CD4-positive, alpha-beta T cell (primary cell): ENCODE measurements around the gene FAM47B. TPM values are rescaled to one million over a fixed set of nuclear protein-coding genes. Genes with fewer than 3 reads are reported as not detected.

Experiments used
- ATAC-seq: fragments of 200-7000 bp; cut with Tn5 transposase; one replicate; pipeline ENCODE4 v1.10.0; 2022; ENCODE audit warnings: mild to moderate bottlenecking; ENCODE audit not compliant: poor library complexity
- CTCF ChIA-PET: fragments of 350-600 bp; sonication (Branson Sonifier 250); formaldehyde crosslinking; loops from one replicate; lab custom pipeline; 2021; ENCODE audit warnings: antibody characterized with exemption, inconsistent platforms; lab: Charles Lee
- POLR2A ChIA-PET: fragments of 350-600 bp; sonication (Branson Sonifier 250); formaldehyde crosslinking; loops from one replicate; lab custom pipeline; 2021; ENCODE audit warnings: antibody characterized with exemption, inconsistent platforms; lab: Charles Lee
- DNase-seq, 14 experiments: peaks; one replicate each; pipeline ENCODE4 v3.0.0-alpha.2; 2013 to 2020; ENCODE audit warnings: mixed read lengths in 2 of 14
- H3K27ac ChIP-seq, 2 donors: one replicate each; pipeline versions ENCODE4 v1.5.1 to v1.7.0; 2013; ENCODE audit warnings: low read length in 2 of 2, low read depth in 1 of 2, mild to moderate bottlenecking in 1 of 2
- H3K27me3 ChIP-seq, 2 experiments: 1 replicate in 1 of 2; 2 replicates in 1 of 2; pipeline versions ENCODE4 v1.6.1 to v1.7.0; 2013; ENCODE audit warnings: low read length in 2 of 2, control low read depth in 1 of 2, mild to moderate bottlenecking in 1 of 2, moderate library complexity in 1 of 2; ENCODE audit not compliant: insufficient read depth in 2 of 2, control insufficient read depth in 1 of 2
- H3K36me3 ChIP-seq: one replicate; pipeline ENCODE4 v1.6.1; 2013; ENCODE audit warnings: low read length, control low read depth; ENCODE audit not compliant: insufficient read depth
- H3K4me1 ChIP-seq: one replicate; pipeline ENCODE4 v1.6.1; 2013; ENCODE audit warnings: low read length, control low read depth; ENCODE audit not compliant: insufficient read depth
- H3K4me3 ChIP-seq: one replicate; pipeline ENCODE4 v1.5.1; 2013; ENCODE audit warnings: mild to moderate bottlenecking, low read length, moderate library complexity
- H3K9me3 ChIP-seq, 2 experiments: 1 replicate in 1 of 2; 2 replicates in 1 of 2; pipeline versions ENCODE4 v1.6.1 to v1.7.0; 2013; ENCODE audit warnings: low read length in 2 of 2, mild to moderate bottlenecking in 2 of 2, control low read depth in 1 of 2, moderate library complexity in 1 of 2; ENCODE audit not compliant: control insufficient read depth in 1 of 2, insufficient read depth in 1 of 2
- H3K27ac Mint-ChIP-seq: one replicate; pipeline ENCODE4 v1.8.0; 2020; ENCODE audit warnings: mixed read lengths
- H3K27me3 Mint-ChIP-seq: one replicate; pipeline ENCODE4 v1.8.0; 2021; ENCODE audit warnings: mixed read lengths
- H3K36me3 Mint-ChIP-seq: one replicate; pipeline ENCODE4 v1.8.0; 2021; ENCODE audit warnings: low read depth, mixed read lengths
- H3K4me1 Mint-ChIP-seq: one replicate; pipeline ENCODE4 v1.8.0; 2021; ENCODE audit warnings: low read depth, mixed read lengths
- H3K4me3 Mint-ChIP-seq: one replicate; pipeline ENCODE4 v1.8.0; 2020; ENCODE audit warnings: mild to moderate bottlenecking, mixed read lengths
- H3K9me3 Mint-ChIP-seq: one replicate; pipeline ENCODE4 v1.8.0; 2020; ENCODE audit warnings: mixed read lengths
- CTCF ChIP-seq: fragments of 200-600 bp; IDR thresholded peaks from one replicate; pipeline ENCODE4 v1.8.0; 2022; ENCODE audit warnings: antibody characterized with exemption, mild to moderate bottlenecking
- intact Hi-C, 2 experiments: fragments of 100-400 bp; cut with DNase I in 1 of 2; cut with micrococcal nuclease in 1 of 2; formaldehyde crosslinking; loops; one replicate each; pipeline versions ENCODE4 v1.15.1 to v1.9.0; 2023 to 2025; cut with DNase I, micrococcal nuclease
- total RNA-seq, 174 experiments: library from RNA in 2 of 174; stranded (reverse) in 2 of 174; gene quantifications; one replicate each; pipeline ENCODE4 v1.2.3 and lab custom pipeline; 2021 to 2026

FAM47B gene
- total RNA-seq, 2 experiments from 2014 or later: not detected

- Histone ChIP-seq H3K36me3 (no peaks in the 10 kb centered on the region), H3K27ac (no peak overlapping the region), H3K4me3 (no peak overlapping the region), H3K27me3 (no peaks in the 10 kb centered on the region), H3K9me3 (no peaks in the 10 kb centered on the region), H3K4me1 (no peaks in the 10 kb centered on the region)
- no peak overlapping the region for H3K4me3 Mint-ChIP-seq
- intact Hi-C loops: no loop called here
- no peaks in the 10 kb centered on the region for H3K27me3 Mint-ChIP-seq
- ChIA-PET CTCF (no interaction called here), POLR2A (no interaction called here)
- no peaks in the 10 kb centered on the region for H3K36me3 Mint-ChIP-seq
- no peaks in the 10 kb centered on the region for H3K4me1 Mint-ChIP-seq
- no peak for TF ChIP-seq CTCF
- peaks cover 2% of the 10 kb centered on the region for H3K9me3 Mint-ChIP-seq
- DNase-seq (no peak), ATAC-seq (no peak)
- H3K27ac Mint-ChIP-seq: no peak overlapping the region
Observed at GRCh38 chrX:34901761-34902160, 40.8 kb upstream of the FAM47B start.

GRCh38 chrX:34903316-34903715, 39.3 kb upstream of the FAM47B start:
- H3K4me1 Mint-ChIP-seq: no peaks in the 10 kb centered on the region
- H3K27ac ChIP-seq: no peak overlapping the region
- intact Hi-C loops: no loop called here

GRCh38 chrX:34909151-34909550, 33.4 kb upstream of the FAM47B start:
- Mint-ChIP-seq H3K27ac (no peak overlapping the region), H3K36me3 (no peaks in the 10 kb centered on the region), H3K4me1 (no peaks in the 10 kb centered on the region), H3K4me3 (no peak overlapping the region), H3K27me3 (no peaks in the 10 kb centered on the region), H3K9me3 (peaks cover 2% of the 10 kb centered on the region)
- Histone ChIP-seq H3K27ac (no peak overlapping the region), H3K4me1 (no peaks in the 10 kb centered on the region), H3K27me3 (no peaks in the 10 kb centered on the region), H3K4me3 (no peak overlapping the region), H3K36me3 (no peaks in the 10 kb centered on the region), H3K9me3 (no peaks in the 10 kb centered on the region)
- intact Hi-C loops: no loop called here
- no peak for TF ChIP-seq CTCF
- CTCF ChIA-PET: no interaction called here
- DNase-seq (no peak), ATAC-seq (no peak)
- POLR2A ChIA-PET: no interaction called here

More at GRCh38 chrX:34903316-34903715, 39.3 kb upstream of the FAM47B start:
- no peaks in the 10 kb centered on the region for H3K4me1 ChIP-seq
- no peak overlapping the region for H3K4me3 Mint-ChIP-seq
- H3K27me3 Mint-ChIP-seq: no peaks in the 10 kb centered on the region
- DNase-seq: no peak
- no peak overlapping the region for H3K27ac Mint-ChIP-seq
- H3K9me3 ChIP-seq: no peaks in the 10 kb centered on the region
- no peak for ATAC-seq
- H3K4me3 ChIP-seq: no peak overlapping the region
- H3K36me3 ChIP-seq: no peaks in the 10 kb centered on the region
- ChIA-PET POLR2A (no interaction called here), CTCF (no interaction called here)
- TF ChIP-seq CTCF: no peak
- H3K9me3 Mint-ChIP-seq: peaks cover 2% of the 10 kb centered on the region
- no peaks in the 10 kb centered on the region for H3K36me3 Mint-ChIP-seq
- no peaks in the 10 kb centered on the region for H3K27me3 ChIP-seq
